Measurements from ENCODE around the gene CDSN.
A peak's percentile ranks its signal among the peaks of the same experiment; 100 is the strongest.

The CDSN gene

GRCh38 chr6:31115941-31116560 is 4.2 kb downstream of the CDSN start:
- peaks cover 0 to 10% (median 7%) of the 10 kb centered on the region in 4 experiments for H3K4me1 ChIP-seq (ENCODE audit: control extremely low read depth in 1 of 4, control insufficient read depth in 4 of 4, insufficient read depth in 4 of 4, low read length in 3 of 4)
- H3K4me3 ChIP-seq (ENCODE audit: control insufficient read depth in 1 of 7, extremely low read depth in 1 of 7, insufficient read depth in 4 of 7, low read depth in 2 of 7, low read length in 6 of 7) = no peak overlapping the region
- CTCF ChIA-PET = interaction anchor here (1.0 to 8.0 kb wide), 17 partner anchors 10 to 303 kb away, joined by 3 to 66 read pairs (median 5); no protein-coding TSS in a partner anchor
- 96% methylated on average over 11 of the region's 12 CpGs for WGBS (ENCODE audit: insufficient coverage)
- no peak for DNase-seq
- POLR2A ChIA-PET = interaction anchor here (0.6 kb wide), 1 partner anchor 442 kb away, joined by 3 read pairs; no protein-coding TSS in a partner anchor
- no peaks in the 10 kb centered on the region for H3K9me3 ChIP-seq (ENCODE audit: control extremely low read depth in 1 of 5, control insufficient read depth in 4 of 5, insufficient read depth in 2 of 5, low read depth in 1 of 5, low read length in 4 of 5)
- H3K27ac ChIP-seq (ENCODE audit: insufficient read depth in 1 of 2, low read depth in 1 of 2, low read length in 2 of 2, poor library complexity in 1 of 2, severe bottlenecking in 2 of 2) = no peak overlapping the region
- no peaks in the 10 kb centered on the region for H3K36me3 ChIP-seq (ENCODE audit: control insufficient read depth in 4 of 4, insufficient read depth in 4 of 4, low read length in 3 of 4)
- peaks cover 0 to 2% (median 0%) of the 10 kb centered on the region in 5 experiments for H3K27me3 ChIP-seq (replicated peaks in 2 of 5; ENCODE audit: control insufficient read depth in 4 of 5, insufficient read depth in 5 of 5, low read length in 4 of 5)

- Histone ChIP-seq H3K36me3 (ENCODE audit: control insufficient read depth in 4 of 4, insufficient read depth in 4 of 4, low read length in 3 of 4) (no peaks in the 10 kb centered on the region), H3K27me3 (replicated peaks in 2 of 5; ENCODE audit: control insufficient read depth in 4 of 5, insufficient read depth in 5 of 5, low read length in 4 of 5) (peaks cover 0 to 2% (median 0%) of the 10 kb centered on the region in 5 experiments), H3K27ac (ENCODE audit: insufficient read depth in 1 of 2, low read depth in 1 of 2, low read length in 2 of 2, poor library complexity in 1 of 2, severe bottlenecking in 2 of 2) (no peak overlapping the region), H3K4me3 (ENCODE audit: control insufficient read depth in 1 of 7, extremely low read depth in 1 of 7, insufficient read depth in 4 of 7, low read depth in 2 of 7, low read length in 6 of 7) (no peak overlapping the region), H3K9me3 (ENCODE audit: control extremely low read depth in 1 of 5, control insufficient read depth in 4 of 5, insufficient read depth in 2 of 5, low read depth in 1 of 5, low read length in 4 of 5) (no peaks in the 10 kb centered on the region), H3K4me1 (ENCODE audit: control extremely low read depth in 1 of 4, control insufficient read depth in 4 of 4, insufficient read depth in 4 of 4, low read length in 3 of 4) (peaks cover 0 to 10% (median 7%) of the 10 kb centered on the region in 4 experiments)
- ChIA-PET POLR2A (interaction anchor here (0.6 kb wide), 1 partner anchor 441 kb away, joined by 3 read pairs; no protein-coding TSS in a partner anchor), CTCF (interaction anchor here (0.7 to 8.0 kb wide), 18 partner anchors 11 to 302 kb away, joined by 3 to 66 read pairs (median 5); no protein-coding TSS in a partner anchor)
- 49% methylated on average over 5 of the region's 9 CpGs for WGBS (ENCODE audit: insufficient coverage)
- peak; percentile 53 to 78 (median 78) for DNase-seq
Measured at GRCh38 chr6:31114970-31115849, 5.0 kb downstream of the CDSN start.

GRCh38 chr6:31114541-31114878 is 5.7 kb downstream of the CDSN start, which contains the start of gene PSORS1C1:
Gene PSORS1C1 (plus strand): TSS chr6:31114800. CDS start chr6:31129633, 14,833 bp downstream.
- DNase-seq = no peak

GRCh38 chr6:31113861-31114540 is 6.2 kb downstream of the CDSN start:
- WGBS (ENCODE audit: insufficient coverage) = 97% methylated on average over 7 of the region's 7 CpGs
- no peaks in the 10 kb centered on the region for H3K9me3 ChIP-seq (ENCODE audit: control extremely low read depth in 1 of 5, control insufficient read depth in 4 of 5, insufficient read depth in 2 of 5, low read depth in 1 of 5, low read length in 4 of 5)
- ChIA-PET CTCF (interaction anchor here (1.2 to 8.0 kb wide), 9 partner anchors 12 to 198 kb away, joined by 3 to 66 read pairs (median 7); no protein-coding TSS in a partner anchor), POLR2A (no interaction called here)
- H3K27me3 ChIP-seq (replicated peaks in 2 of 5; ENCODE audit: control insufficient read depth in 4 of 5, insufficient read depth in 5 of 5, low read length in 4 of 5) = peaks cover 0 to 2% (median 0%) of the 10 kb centered on the region in 5 experiments
- H3K36me3 ChIP-seq (ENCODE audit: control insufficient read depth in 4 of 4, insufficient read depth in 4 of 4, low read length in 3 of 4) = no peaks in the 10 kb centered on the region
- no peak for DNase-seq
- H3K4me3 ChIP-seq (ENCODE audit: control insufficient read depth in 1 of 7, extremely low read depth in 1 of 7, insufficient read depth in 4 of 7, low read depth in 2 of 7, low read length in 6 of 7) = no peak overlapping the region
- H3K4me1 ChIP-seq (ENCODE audit: control extremely low read depth in 1 of 4, control insufficient read depth in 4 of 4, insufficient read depth in 4 of 4, low read length in 3 of 4) = peaks cover 0 to 10% (median 7%) of the 10 kb centered on the region in 4 experiments
- no peak overlapping the region for H3K27ac ChIP-seq (ENCODE audit: insufficient read depth in 1 of 2, low read depth in 1 of 2, low read length in 2 of 2, poor library complexity in 1 of 2, severe bottlenecking in 2 of 2)

More at GRCh38 chr6:31114541-31114878, 5.7 kb downstream of the CDSN start, which contains the start of gene PSORS1C1:
- Histone ChIP-seq H3K27me3 (replicated peaks in 2 of 5; ENCODE audit: control insufficient read depth in 4 of 5, insufficient read depth in 5 of 5, low read length in 4 of 5) (peaks cover 0 to 2% (median 0%) of the 10 kb centered on the region in 5 experiments), H3K4me3 (ENCODE audit: control insufficient read depth in 1 of 7, extremely low read depth in 1 of 7, insufficient read depth in 4 of 7, low read depth in 2 of 7, low read length in 6 of 7) (no peak within 1 kb of the TSS), H3K4me1 (ENCODE audit: control extremely low read depth in 1 of 4, control insufficient read depth in 4 of 4, insufficient read depth in 4 of 4, low read length in 3 of 4) (peaks cover 0 to 10% (median 7%) of the 10 kb centered on the region in 4 experiments), H3K36me3 (ENCODE audit: control insufficient read depth in 4 of 4, insufficient read depth in 4 of 4, low read length in 3 of 4) (no peaks in the 10 kb centered on the region), H3K9me3 (ENCODE audit: control extremely low read depth in 1 of 5, control insufficient read depth in 4 of 5, insufficient read depth in 2 of 5, low read depth in 1 of 5, low read length in 4 of 5) (no peaks in the 10 kb centered on the region), H3K27ac (ENCODE audit: insufficient read depth in 1 of 2, low read depth in 1 of 2, low read length in 2 of 2, poor library complexity in 1 of 2, severe bottlenecking in 2 of 2) (no peak within 1 kb of the TSS)
- WGBS (ENCODE audit: insufficient coverage) = 20% methylated on average over 2 of the region's 3 CpGs
- ChIA-PET POLR2A (no interaction called here), CTCF (interaction anchor here (0.7 to 8.0 kb wide), 14 partner anchors 11 to 292 kb away, joined by 3 to 66 read pairs (median 4); no protein-coding TSS in a partner anchor)

- Histone ChIP-seq H3K27ac (ENCODE audit: insufficient read depth in 1 of 2, low read depth in 1 of 2, low read length in 2 of 2, poor library complexity in 1 of 2, severe bottlenecking in 2 of 2) (no peak within 1 kb of the TSS), H3K4me3 (ENCODE audit: control insufficient read depth in 1 of 7, extremely low read depth in 1 of 7, insufficient read depth in 4 of 7, low read depth in 2 of 7, low read length in 6 of 7) (no peak within 1 kb of the TSS), H3K9me3 (ENCODE audit: control extremely low read depth in 1 of 5, control insufficient read depth in 4 of 5, insufficient read depth in 2 of 5, low read depth in 1 of 5, low read length in 4 of 5) (no peaks in the 10 kb centered on the region), H3K27me3 (replicated peaks in 2 of 5; ENCODE audit: control insufficient read depth in 4 of 5, insufficient read depth in 5 of 5, low read length in 4 of 5) (peaks cover 0 to 2% (median 0%) of the 10 kb centered on the region in 5 experiments), H3K36me3 (ENCODE audit: control insufficient read depth in 4 of 4, insufficient read depth in 4 of 4, low read length in 3 of 4) (no peaks in the 10 kb centered on the region), H3K4me1 (ENCODE audit: control extremely low read depth in 1 of 4, control insufficient read depth in 4 of 4, insufficient read depth in 4 of 4, low read length in 3 of 4) (peaks cover 0 to 10% (median 7%) of the 10 kb centered on the region in 4 experiments)
- ChIA-PET POLR2A (no interaction called here), CTCF (interaction anchor here (0.9 to 8.0 kb wide), 5 partner anchors 10 to 53 kb away, joined by 3 to 66 read pairs (median 7); no protein-coding TSS in a partner anchor)
- no peak for DNase-seq
- 83% methylated on average over 1 of the region's 5 CpGs for WGBS (ENCODE audit: insufficient coverage)
Measured at GRCh38 chr6:31112478-31112877, 7.8 kb downstream of the CDSN start, which contains the start of gene C6orf15. Gene C6orf15 (minus strand): TSS chr6:31112575. CDS start chr6:31112555, 20 bp downstream.

- 96% methylated on average over 13 of the region's 13 CpGs for WGBS (ENCODE audit: insufficient coverage)
- no peak for DNase-seq
- ChIA-PET POLR2A (no interaction called here), CTCF (interaction anchor here (1.4 to 8.0 kb wide), 6 partner anchors 9 to 32 kb away, joined by 5 to 66 read pairs (median 8); no protein-coding TSS in a partner anchor)
- no peak overlapping the region for H3K4me3 ChIP-seq (ENCODE audit: control insufficient read depth in 1 of 7, extremely low read depth in 1 of 7, insufficient read depth in 4 of 7, low read depth in 2 of 7, low read length in 6 of 7)
- peaks cover 0 to 10% (median 7%) of the 10 kb centered on the region in 4 experiments for H3K4me1 ChIP-seq (ENCODE audit: control extremely low read depth in 1 of 4, control insufficient read depth in 4 of 4, insufficient read depth in 4 of 4, low read length in 3 of 4)
- H3K36me3 ChIP-seq (ENCODE audit: control insufficient read depth in 4 of 4, insufficient read depth in 4 of 4, low read length in 3 of 4) = no peaks in the 10 kb centered on the region
- no peaks in the 10 kb centered on the region for H3K9me3 ChIP-seq (ENCODE audit: control extremely low read depth in 1 of 5, control insufficient read depth in 4 of 5, insufficient read depth in 2 of 5, low read depth in 1 of 5, low read length in 4 of 5)
- no peak overlapping the region for H3K27ac ChIP-seq (ENCODE audit: insufficient read depth in 1 of 2, low read depth in 1 of 2, low read length in 2 of 2, poor library complexity in 1 of 2, severe bottlenecking in 2 of 2)
- H3K27me3 ChIP-seq (replicated peaks in 2 of 5; ENCODE audit: control insufficient read depth in 4 of 5, insufficient read depth in 5 of 5, low read length in 4 of 5) = no peaks in the 10 kb centered on the region
Measured at GRCh38 chr6:31111712-31112111, 8.5 kb downstream of the CDSN start.
